H1 (cell line): Measurements from ENCODE around the gene NOSIP.

ENCODE experiments used
- CTCF ChIP-seq, 3 experiments: IDR thresholded peaks; 1 replicate in 2 of 3; 2 replicates in 1 of 3; pipeline versions ENCODE4 v1.5.1 to v1.6.1; 2011; ENCODE audit warnings: low read length in 3 of 3, mild to moderate bottlenecking in 3 of 3, inconsistent platforms in 2 of 3, low read depth in 1 of 3, moderate library complexity in 1 of 3; ENCODE audit not compliant: insufficient read depth in 1 of 3; ENCODE audit errors: control extremely low read depth in 1 of 3
- JUND ChIP-seq: IDR thresholded peaks from 2 replicates; pipeline ENCODE4 v1.6.1; 2011; ENCODE audit warnings: mild to moderate bottlenecking, improper control_type of control experiment, low read length

GRCh38 chr19:49616945-49617344 lies 36.6 kb upstream of the NOSIP start:
- TF ChIP-seq CTCF (IDR thresholded peaks at IDR 0.05; ENCODE audit: control extremely low read depth in 1 of 3, insufficient read depth in 1 of 3, low read depth in 1 of 3, low read length in 3 of 3) (no peak), JUND (no peak)
